HG02973 (cell line): ENCODE results near the gene ADCY6.

ENCODE experiments used
- ATAC-seq: cut with Tn5 transposase; IDR thresholded peaks from one replicate; pipeline ENCODE4 v1.9.1; 2021; ENCODE audit warnings: moderate library complexity; ENCODE audit not compliant: unreplicated experiment

Gene ADCY6

GRCh38 chr12:48788854-48789775 lies at the start of gene ADCY6:
Gene ADCY6, minus strand, starts transcription at chr12:48789089. Its CDS starts 5,655 bp downstream, at chr12:48783434.
- ATAC-seq: no peak

DNA sequence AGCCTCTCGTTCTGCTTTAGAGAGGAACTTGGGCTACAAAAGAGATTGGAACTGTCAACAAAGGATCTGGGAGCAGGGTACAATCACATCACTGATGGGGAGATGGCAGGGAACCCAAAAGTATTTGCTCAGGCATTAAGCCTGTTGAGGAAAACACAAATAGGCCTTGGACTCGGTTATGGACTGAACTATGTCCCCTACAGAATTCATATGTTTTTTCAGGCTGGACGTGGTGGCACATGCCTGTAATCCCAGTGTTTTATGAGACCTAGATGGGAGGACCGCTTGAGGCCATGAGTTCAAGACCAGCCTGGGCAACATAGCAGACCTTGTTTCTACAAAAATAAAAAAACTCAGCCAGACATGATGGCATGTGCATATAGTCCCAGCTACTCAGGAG lies 49.2 kb upstream of the ADCY6 start:
- ATAC-seq: no peak

- ATAC-seq: no peak
These were observed 43.6 kb upstream of the ADCY6 start for GRCh38 chr12:48832321-48833060.

DNA sequence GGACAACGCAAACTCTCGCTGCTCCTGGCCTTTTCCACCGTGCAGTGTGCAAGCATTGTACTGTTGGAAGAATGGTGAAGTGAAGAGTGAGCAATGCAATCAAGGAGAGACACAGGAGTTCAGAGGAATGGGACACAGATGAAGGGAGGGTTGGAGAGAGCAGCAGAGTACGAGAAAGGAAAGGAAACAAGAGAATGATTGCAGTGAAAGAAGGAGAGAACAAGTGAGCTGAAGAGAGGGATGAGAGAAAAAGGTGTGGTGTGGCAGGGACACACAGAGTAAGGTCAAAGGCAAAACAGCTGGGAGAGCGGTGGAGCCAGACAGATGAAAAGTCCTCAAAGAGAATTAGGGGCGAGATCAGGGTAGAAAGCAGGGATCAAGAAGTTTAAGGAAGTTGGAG lies 42.4 kb upstream of the ADCY6 start:
- no peak for ATAC-seq

- no peak for ATAC-seq
These were observed 40.1 kb upstream of the ADCY6 start for GRCh38 chr12:48828841-48829575.

- ATAC-seq: no peak
These were observed 39.4 kb upstream of the ADCY6 start for GRCh38 chr12:48828293-48828692.

DNA sequence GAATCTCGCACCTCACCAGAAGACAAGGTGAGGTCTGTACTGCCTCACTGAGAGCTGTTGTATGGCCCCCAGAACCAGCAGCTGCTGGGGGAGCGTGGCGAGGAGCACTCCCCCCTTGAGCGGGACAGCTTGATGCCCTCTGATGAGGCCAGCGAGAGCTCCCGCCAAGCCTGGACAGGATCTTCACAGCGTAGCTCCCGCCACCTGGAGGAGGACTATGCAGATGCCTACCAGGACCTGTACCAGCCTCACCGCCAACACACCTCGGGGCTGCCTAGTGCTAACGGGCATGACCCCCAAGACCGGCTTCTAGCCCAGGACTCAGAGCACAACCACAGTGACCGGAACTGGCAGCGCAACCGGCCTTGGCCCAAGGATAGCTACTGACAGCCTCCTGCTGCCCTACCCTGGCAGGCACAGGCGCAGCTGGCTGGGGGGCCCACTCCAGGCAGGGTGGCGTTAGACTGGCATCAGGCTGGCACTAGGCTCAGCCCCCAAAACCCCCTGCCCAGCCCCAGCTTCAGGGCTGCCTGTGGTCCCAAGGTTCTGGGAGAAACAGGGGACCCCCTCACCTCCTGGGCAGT lies 38.7 kb upstream of the ADCY6 start:
- no peak for ATAC-seq

DNA sequence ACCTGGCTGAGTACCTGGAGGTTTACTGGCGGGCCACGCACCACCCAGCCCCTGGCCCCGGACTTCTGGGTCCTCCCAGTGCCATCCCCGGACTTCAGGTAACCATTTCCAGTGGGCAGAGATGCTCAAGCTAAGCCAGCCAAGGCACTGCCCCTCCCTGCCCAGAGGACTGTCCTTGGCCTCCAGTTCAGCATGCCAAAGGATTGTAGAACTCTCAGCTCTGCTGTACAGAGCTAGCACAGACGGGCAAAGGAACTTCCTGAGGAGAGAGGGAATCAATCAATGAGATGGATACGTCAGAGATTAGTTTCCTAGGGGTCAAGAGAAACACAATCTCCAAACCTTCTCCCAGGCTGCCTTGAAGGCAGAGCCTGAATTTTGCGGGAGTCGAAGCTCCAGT lies 38.1 kb upstream of the ADCY6 start:
- no peak for ATAC-seq

GRCh38 chr12:48826209-48826855 lies 37.4 kb upstream of the ADCY6 start:
- no peak for ATAC-seq

DNA sequence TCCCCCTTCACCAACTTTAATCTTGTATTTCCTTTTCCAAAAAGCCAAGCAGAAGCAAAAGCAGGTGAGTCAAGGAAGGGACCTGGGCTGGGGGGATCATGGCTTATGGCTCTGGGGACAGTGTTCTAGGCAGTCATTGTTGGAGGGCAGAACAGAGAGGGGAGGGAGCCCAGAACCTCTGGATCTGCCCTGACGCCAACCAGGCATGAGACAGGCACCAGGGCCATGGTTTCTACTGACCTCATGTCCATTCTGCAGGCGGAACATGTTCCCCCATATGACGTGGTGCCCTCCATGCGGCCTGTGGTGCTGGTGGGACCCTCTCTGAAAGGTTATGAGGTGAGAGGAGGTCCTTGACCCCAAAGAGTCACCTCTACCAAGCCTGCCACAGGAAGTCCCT lies 36.0 kb upstream of the ADCY6 start:
- no peak for ATAC-seq

GRCh38 chr12:48824112-48824511 lies 35.2 kb upstream of the ADCY6 start:
- no peak for ATAC-seq

GRCh38 chr12:48823281-48823680 lies 34.4 kb upstream of the ADCY6 start:
- no peak for ATAC-seq

- ATAC-seq: no peak
These were observed 33.8 kb upstream of the ADCY6 start for GRCh38 chr12:48822711-48823110.

DNA sequence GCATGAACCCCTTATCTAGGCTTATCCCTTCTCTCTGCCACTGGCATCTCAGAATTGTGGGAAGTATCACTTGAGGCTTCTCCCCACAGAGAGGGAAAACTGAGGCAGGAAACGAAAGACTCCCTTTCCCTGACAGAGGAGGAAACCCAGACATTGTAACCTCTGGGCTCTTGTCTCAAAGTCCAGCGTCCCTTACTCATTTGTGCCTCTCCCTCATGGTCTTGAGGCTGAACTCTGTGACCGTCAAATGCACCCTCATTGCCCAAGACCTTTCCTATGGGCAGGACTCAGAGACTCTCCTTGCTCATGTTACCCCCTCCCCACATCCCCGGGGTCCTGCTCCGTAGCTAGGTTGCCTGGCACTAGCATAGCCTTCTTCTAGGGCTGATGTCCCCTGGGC lies 33.2 kb upstream of the ADCY6 start:
- no peak for ATAC-seq

- ATAC-seq: no peak
These were observed 31.3 kb upstream of the ADCY6 start for GRCh38 chr12:48819986-48820725.

- no peak for ATAC-seq
These were observed 30.1 kb upstream of the ADCY6 start for GRCh38 chr12:48818831-48819590.

GRCh38 chr12:48817873-48818830 lies 29.3 kb upstream of the ADCY6 start, which contains the start of gene CACNB3:
Gene CACNB3, plus strand, starts transcription at chr12:48818496. Its CDS starts 434 bp downstream, at chr12:48818930.
- ATAC-seq: no peak
